IPS DF 4.7 (cell line): ENCODE measurements around the gene AP5Z1.
"Not testable (repeated sequence)": the region's sequence is repeated elsewhere in the genome, so short reads cannot be mapped to it uniquely, and the experiment has no call there.

ENCODE experiments used
- DNase-seq: peaks from one replicate; pipeline ENCODE4 v3.0.0-alpha.2; 2013; ENCODE audit warnings: low spot score; ENCODE audit errors: extremely low read depth

The AP5Z1 gene

DNA sequence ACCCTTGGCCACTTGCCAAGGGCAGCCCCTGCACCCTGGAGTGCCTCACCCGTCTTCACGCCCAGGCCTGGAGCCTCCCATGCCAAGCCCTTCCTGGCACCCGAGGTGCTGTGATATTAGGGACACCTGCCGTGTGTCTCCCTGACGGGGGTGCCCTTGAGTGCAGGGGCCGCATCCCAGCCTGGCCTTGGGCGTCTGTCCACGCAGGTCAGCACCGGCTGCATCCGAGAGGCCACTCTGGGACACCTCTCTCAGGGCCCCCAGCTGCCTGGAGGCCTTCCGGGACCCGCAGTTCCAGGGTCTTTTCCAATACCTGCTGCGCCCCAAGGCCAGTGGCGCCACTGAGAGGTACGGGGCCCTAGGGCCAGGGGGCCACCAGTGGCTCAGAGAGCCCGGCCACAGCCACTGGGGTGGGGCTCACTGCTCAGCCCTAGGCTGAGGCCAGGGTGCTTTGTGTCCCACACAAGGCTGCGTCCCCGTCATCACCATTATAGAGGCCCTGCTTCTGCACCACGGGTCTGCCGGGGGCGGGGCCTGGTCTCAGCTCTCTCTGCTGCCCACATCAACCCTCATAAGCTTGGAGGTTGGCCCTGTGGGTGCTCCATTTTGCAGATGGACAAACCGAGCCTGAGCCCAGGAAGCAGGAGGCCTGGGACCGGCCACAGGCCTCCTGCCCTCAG lies 12.7 kb downstream of the AP5Z1 start:
- DNase-seq = no peak

DNA sequence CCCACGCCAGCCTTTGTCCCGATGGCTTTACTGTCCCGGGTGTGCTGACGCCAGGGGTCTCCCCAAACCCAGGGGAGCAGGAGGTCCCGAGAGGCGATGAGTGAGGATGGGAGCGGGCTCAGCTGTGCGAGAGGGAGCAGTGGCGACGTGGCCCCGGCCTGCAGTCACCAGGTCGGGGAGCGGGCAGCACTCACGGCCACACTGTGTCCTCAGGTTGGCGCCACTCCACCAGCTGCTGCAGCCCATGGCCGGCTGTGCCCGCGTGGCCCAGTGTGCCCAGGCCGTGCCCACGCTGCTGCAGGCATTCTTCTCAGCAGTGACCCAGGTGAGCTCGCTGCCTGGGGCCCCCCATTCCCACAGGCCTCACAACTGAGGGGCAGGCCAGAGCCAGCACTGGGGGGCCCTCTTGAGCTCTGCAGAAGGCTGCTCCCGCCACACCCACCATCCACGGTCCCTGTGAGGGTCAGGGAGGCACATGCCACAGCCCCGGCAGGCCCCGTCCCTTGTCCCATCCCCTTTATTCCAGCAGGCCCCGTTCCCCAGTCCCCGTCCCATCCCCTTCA lies 13.3 kb downstream of the AP5Z1 start:
- DNase-seq = no peak

DNA sequence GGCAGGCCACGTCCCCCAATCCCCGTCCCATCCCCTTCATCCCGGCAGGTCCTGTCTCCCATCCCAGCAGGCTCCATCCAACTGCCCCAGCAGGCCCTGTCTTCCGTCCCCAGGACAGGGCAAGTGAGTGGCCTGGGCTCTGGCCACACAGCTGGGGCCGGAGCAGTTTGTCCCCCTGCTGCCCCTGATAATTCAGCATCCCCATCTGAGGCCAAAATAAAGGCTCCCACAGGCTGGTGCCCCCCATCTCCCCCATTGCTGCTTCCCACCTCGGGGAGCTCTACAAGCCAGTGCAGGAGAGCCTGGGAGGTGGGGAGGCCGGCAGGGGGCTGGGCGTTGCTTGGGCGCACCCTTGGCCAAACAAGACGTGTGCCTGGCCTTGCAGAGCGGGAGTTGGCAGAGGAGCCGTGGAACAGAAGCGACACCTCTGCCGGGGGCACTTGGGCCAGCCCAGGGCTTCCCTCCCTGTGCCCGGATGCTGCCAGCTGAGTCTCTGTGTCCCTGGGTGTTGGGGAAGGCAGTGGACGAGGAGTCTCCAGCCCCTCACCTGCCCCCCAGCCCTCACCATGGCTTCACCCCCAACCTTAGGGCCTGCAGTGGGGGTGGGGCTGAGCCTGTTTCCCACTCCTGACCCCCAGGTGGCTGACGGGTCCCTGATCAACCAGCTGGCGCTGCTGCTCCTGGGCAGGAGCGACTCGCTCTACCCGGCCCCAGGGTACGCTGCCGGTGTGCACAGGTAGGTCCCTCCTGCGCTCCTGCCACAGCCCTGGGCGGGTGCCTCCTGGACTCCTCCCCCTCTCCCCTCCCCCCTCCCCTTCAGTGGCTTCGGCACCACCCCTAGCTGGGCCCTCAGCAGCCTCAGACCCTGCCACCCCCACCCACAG lies 14.0 kb downstream of the AP5Z1 start:
- DNase-seq = no peak

DNA sequence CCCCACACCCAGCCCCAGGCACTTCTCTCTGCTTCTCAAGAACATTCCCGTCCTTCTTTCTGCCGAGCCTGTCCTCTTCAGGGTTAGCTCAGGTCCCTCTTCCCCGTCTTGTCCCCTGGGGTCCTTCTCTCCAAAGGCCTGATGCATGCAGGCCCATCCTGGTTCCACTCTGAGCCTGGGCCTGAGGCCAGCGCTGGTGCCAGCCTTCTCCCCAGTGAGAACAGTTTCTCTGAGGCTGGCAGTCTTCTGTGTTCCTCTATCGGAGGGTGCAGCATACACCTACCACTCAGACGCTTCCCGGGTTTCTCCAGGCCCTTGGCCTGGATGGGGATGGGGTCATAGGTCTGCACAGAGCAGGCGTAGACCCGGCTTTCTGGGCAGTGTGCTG lies 14.6 kb downstream of the AP5Z1 start:
- no peak for DNase-seq

DNA sequence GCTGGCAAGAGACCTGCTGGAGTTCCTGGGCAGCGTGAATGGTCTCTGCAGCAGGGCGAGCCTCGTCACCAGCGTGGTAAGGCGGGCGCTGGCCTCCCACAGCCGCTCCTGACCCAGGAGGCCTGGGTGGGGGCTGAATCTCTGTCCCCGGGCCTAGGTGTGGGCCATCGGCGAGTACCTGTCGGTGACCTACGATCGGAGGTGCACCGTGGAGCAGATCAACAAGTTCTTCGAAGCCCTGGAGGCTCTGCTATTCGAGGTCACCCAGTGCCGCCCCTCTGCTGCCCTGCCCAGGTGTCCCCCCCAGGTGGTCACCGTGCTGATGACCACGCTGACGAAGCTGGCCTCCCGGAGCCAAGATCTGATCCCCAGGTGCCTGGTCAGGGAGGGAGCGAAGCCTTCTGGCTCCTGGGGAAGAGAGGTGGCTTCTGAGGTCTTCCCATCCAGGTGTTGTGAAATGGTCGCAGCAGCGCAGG lies 15.1 kb downstream of the AP5Z1 start:
- DNase-seq = no peak

DNA sequence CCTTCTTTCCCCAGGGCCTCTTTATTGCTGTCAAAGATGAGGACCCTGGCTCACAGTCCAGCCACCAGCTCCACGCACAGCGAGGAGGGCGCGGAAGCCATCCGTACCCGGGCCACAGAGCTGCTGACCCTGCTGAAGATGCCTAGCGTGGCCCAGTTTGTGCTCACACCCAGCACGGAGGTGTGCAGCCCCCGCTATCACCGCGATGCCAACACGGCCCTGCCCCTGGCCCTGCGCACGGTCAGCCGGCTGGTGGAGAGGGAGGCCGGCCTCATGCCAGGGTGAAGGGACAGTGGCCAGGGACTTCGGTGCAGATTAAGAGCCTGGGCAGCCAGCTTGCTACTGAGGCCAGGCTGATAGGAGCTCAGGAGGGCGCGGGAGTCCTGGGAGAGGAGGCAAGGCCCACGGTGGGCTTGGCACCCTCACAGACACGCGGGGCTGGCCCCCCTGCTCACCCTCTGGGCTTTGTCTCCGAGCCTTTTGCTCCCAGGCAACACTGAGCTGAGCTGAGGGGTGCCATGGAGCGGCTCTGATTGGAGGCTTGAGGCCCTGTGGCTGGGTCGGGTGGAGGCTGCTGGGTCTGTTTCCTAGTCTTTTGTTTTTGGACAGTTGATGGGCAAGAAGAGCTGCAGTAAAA lies 15.8 kb downstream of the AP5Z1 start:
- DNase-seq = no peak

DNA sequence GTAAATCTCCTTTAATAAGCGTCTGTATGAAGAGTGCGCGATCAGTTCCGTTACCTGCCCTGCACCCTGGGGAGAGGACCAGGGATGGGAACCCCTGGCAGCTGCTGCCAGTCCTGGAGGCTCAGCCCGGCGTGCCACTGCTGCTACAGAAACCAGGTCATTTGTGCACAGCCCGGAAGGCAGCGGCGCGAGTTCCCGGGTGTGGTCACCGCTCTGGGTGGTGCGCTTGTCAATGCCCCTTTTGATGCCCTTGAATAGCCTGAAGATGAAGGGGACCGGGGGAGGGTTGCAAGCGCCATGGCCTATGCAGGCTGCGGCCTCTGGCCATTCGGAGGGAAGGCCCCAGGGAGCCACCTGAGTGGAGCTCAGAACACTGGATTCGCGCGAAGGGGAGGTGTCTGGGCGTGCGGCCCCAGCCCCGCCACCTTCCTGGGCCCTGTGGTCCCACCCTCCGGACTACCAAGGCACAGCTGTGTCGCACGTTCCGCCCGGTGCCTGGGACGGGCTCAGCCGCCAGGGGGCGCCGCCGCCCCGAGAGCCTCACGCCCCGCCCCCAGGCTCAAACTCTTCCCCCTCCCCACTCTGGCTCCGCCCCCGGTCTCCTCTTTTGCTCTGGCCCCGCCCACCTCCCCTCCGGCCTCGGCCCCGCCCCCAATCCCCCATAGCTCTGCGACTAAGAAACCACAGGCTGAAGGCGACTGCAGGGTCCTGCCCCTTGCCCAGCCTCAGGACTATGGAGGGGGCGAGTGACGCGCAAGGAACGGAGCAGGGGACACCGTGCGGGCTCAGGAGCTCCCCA lies 16.5 kb downstream of the AP5Z1 start:
- DNase-seq = peak; percentile 38

DNA sequence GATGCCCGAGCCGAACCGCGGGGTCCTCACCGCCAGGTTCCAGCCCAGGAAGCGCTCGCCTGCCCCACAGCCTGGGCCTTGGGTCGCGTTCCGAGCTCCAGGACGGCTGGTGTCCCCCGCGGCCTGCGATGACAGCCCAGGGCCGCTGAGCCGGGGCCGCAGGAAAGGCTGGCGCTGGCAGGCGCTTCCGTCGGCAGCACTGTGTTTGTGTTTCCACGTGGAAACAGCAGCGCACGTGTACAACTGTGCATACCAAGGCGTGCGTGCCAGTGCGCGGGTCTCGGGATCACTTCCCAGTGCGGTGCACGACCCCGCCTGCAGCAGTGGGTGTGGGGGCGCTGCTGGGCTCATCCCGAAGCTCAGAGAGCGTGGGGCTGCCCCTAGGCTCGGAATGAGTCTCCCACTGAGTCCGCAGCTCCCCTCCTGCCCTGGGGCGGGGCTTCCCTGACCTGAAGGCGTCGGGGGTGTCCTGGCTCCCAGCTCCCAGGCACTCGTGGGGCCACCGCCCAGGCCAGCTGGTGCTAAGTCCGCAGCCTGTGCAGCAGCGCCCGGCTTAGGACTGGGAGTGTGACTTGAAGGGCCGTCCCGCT lies 17.2 kb downstream of the AP5Z1 start:
- no peak for DNase-seq

DNA sequence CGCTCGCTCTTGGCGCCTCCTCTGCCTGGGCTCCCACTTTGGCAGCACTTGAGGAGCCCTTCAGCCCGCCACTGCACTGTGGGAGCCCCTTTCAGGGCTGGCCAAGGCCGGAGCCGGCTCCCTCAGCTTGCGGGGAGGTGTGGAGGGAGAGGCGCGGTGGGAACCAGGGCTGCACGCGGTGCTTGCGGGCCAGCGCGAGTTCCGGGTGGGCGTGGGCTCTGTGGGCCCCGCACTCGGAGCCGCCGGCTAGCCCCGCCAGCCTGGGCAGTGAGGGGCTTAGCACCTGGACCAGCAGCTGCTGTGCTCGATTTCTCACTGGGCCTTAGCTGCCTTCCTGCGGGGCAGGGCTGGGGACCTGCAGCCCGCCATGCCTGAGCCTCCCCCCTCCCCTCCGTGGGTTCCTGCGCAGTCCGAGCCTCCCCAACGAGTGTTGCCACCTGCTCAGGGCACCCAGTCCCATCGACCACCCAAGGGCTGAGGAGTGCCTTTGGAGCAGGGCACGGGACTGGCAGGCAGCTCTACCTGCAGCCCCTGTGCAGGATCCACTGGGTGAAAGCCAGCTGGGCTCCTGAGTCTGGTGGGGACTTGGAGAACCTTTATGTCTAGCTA lies 18.1 kb downstream of the AP5Z1 start:
- not testable (repeated sequence) for DNase-seq

DNA sequence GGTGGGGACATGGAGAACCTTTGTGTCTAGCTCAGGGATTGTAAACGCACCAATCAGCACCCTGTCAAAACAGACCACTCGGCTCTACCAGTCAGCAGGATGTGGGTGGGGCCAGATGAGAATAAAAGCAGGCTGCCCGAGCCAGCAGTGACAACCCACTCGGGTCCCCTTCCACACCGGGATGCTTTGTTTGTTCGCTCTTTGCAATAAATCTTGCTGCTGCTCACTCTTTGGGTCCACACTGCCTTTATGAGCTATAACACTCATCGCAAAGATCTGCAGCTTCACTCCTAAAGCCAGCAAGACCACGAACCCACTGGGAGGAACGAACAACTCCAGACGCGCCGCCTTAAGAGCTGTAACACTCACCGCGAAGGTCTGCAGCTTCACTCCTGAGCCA lies 18.7 kb downstream of the AP5Z1 start:
- not testable (repeated sequence) for DNase-seq

DNA sequence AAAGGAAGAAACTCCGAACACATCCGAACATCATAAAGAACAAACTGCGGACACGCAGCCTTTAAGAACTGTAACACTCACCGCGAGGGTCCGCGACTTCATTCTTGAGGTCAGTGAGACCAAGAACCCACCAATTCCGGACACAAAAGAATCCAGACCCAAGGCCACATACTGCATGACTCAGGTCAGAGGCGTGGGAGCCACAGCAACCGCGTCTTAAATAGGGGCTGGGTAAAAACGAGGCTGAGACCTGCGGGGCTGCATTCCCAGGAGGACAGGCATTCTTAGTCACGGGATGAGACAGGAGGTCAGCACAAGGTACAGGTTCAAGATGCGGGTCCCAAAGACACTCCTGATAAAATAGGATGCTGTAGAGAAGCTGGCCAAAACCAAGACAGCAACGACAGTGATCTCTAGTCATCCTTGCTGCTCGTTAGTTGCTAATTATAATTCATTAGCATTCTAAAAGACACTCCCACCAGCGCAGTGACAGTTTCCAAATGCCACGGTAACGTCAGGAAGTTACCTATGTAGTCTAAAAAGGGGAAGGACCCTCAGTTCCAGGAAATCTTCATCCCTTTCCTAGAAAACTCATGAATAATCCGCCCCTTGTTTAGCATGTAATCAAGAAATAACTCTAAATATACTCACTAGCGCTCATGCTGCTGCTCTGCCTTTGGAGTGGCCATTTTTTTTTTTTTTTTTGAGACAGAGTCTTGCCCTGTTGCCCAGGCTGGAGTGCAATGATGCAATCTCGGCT lies 19.3 kb downstream of the AP5Z1 start:
- no peak for DNase-seq

DNA sequence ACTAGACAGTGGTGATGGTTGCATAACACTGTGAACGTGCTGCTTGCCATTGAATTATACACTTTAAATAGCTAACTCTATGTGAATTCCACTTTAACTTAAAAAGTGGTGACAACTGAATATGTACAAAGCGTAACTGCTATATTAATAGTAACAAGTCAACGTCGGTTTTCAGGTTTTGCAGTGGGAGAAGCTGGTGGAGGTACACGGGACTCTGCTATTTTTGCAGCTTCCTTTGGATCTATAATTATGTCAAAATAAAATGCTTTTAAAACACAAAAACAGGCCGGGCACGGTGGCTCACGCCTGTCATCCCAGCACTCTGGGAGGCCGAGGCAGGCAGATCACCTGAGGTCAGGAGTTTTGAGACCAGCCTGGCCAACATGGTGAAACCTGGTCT lies 21.0 kb downstream of the AP5Z1 start:
- DNase-seq = no peak

DNA sequence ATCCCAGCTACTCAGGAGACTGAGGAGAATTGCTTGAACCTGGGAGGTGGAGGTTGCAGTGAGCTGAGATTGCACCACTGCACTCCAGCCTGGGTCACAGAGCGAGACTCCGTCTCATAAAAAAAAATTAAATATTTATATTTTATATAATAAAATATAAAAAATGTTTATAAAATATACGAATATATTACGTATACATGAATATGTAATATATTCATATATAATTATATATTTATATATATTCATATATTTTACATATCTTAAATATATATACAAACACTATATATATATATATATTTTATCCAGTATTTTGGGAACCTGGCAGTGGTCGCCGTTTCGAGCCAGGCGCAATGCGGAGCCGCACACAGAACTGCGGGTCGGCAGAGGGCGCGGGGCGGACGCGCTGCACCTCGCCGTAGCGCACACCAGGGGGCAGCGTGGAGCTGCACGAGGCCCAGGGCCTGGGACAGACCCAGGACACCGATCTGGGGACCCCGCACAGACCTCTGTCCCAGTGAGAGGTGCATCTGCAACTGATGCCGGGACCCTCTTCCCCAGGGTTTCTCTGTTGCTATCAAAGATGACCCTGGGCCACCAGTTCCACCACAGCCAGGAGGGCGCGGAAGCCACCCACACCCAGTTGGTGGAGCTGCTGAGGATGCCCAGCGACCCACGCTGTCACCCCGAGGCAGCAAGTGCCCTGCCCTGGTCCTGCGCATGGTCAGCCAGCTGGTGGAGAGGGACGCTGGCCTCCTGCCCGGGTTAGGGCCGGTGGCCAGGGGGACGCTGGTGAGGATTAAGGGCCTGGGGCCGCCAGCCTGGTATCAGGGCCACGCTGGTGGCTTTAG lies 22.7 kb downstream of the AP5Z1 start:
- DNase-seq = peak; percentile 44

DNA sequence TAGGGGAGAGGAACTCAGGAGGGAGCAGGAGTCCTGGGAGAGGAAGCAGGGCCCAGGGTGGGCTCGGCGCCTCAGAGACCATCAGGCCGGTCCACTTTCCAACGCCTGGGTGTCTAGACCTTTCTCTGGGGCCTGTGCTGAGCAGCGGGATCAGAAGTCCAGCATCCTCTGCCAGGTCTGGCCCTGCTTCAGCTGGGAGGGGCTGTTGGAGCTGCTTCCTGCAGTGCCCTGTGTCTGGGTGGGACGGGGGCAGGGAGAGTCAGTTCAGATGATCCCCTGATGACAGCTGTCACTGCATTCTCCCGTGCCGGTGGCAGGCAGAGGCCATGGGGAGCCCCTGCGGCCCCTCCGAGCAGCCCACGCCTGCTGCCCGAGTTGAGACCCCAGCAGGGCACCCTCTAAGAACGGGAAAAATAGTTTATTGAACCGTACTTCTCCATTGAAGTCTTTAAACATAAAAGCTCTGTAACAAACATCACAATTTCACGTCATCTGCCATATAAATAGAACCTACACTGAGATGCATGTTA lies 23.3 kb downstream of the AP5Z1 start:
- DNase-seq = no peak

DNA sequence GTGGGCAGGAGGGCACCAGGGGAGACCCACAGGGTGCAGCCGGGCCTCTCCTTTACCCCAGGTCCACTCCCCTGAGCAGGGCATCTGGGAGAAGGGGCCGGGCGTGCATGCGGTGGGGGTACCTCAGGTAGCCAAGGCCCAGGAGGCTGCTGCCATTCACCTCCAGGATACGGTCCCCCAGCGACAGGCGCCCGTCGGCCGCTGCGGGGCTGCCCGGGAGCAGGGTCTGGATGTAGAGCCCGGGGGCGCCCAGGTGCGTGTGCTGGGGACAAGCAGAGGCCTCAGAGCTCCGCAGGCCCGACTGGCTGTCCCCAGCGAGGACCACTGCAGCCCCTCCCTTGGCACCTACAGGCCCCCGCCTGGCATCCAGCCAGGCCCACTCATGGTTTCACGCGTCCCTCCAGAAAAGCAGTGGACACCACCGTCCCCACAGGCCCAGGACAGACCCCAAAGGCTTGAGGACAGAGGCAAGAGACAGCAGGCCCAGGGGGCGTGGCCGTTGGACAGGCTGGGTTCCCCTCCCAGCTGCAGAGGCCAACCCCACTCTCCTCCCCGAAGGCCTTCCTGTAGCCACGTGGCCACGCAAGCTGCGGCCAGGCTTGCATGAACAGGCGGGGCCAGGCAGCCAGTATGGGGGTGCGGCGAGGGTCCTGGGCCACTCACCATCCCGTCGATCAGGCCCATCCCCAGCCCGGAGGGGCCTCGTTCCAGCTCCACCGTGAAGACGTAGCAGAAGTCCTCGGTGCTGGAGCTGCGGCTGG lies 24.3 kb downstream of the AP5Z1 start:
- DNase-seq = no peak

DNA sequence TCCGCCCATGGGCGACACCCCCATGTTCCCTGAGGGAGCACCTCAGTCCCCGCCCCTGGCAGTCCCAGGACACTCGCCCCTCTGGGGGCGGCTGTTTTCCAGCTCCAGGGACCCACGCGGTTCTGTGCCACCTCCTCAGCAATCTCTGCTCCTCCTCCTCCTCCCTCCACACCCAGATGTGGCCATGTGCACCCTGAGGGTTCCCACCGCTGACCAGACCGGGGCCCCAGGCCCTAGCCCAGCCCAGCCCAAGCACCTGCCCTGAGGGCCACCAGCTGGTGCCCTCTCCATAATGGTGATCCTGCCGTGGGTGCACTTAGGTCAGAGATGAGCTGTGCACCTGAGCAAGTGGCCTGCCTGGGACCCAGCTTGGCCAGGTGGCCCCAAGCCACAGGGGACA lies 25.1 kb downstream of the AP5Z1 start:
- DNase-seq = no peak
